GM12873 (cell line): ENCODE measurements around the gene PCDHGC5.

Experiments
- TF ChIP-seq, protein P1 (sequence below): IDR thresholded peaks from 2 replicates; pipeline ENCODE4 v1.5.1; 2012; ENCODE audit warnings: low read depth, mild to moderate bottlenecking, moderate library complexity, low read length, control low read depth; ENCODE audit not compliant: insufficient read depth; ENCODE audit errors: missing control alignments

The PCDHGC5 gene

DNA sequence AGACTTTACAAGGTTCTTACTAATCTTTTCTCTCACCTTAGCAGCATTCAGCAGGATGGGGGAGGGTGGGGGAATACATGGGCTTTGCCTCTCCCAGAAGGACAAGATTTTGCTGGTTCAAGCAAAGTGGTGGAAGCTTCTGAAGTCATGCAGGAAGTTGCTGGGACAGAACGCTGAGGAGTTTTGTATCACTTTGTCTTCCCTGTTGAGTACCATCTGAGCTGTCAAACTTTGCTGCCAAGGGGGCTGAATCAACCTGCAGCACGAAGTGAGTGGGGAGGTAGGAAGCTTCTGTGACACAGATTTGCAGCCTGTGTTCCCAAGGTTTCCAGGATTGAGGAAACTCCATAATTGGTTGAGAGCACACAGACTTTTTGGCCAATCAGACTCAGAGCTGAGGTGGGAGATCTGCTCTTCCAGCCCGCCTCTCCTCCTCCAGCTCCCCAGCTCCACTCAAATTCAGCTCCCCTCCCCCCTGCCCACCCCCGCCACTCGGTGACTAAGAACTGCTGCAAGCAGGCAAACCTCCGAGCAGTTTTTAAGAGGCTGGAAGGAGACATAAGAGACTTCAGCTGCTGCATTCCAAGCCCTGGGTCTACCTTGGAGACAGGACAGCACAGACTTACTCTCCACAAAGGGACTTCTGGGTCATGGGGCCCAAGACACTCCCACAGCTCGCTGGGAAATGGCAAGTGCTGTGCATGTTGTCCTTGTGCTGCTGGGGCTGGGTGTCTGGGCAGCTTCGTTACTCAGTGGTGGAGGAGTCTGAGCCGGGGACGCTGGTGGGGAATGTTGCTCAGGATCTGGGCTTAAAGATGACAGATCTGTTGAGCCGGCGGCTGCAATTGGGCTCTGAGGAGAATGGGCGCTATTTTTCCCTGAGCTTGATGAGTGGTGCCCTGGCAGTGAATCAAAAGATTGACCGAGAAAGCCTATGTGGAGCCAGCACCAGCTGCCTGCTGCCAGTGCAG is at the start of gene PCDHGC5:
Gene PCDHGC5, plus strand, starts transcription at position 491 of the 971 bp plus-strand sequence. Its CDS starts 160 bp downstream, at position 651.
- TF ChIP-seq, protein P1, sequence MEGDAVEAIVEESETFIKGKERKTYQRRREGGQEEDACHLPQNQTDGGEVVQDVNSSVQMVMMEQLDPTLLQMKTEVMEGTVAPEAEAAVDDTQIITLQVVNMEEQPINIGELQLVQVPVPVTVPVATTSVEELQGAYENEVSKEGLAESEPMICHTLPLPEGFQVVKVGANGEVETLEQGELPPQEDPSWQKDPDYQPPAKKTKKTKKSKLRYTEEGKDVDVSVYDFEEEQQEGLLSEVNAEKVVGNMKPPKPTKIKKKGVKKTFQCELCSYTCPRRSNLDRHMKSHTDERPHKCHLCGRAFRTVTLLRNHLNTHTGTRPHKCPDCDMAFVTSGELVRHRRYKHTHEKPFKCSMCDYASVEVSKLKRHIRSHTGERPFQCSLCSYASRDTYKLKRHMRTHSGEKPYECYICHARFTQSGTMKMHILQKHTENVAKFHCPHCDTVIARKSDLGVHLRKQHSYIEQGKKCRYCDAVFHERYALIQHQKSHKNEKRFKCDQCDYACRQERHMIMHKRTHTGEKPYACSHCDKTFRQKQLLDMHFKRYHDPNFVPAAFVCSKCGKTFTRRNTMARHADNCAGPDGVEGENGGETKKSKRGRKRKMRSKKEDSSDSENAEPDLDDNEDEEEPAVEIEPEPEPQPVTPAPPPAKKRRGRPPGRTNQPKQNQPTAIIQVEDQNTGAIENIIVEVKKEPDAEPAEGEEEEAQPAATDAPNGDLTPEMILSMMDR: no peak

DNA sequence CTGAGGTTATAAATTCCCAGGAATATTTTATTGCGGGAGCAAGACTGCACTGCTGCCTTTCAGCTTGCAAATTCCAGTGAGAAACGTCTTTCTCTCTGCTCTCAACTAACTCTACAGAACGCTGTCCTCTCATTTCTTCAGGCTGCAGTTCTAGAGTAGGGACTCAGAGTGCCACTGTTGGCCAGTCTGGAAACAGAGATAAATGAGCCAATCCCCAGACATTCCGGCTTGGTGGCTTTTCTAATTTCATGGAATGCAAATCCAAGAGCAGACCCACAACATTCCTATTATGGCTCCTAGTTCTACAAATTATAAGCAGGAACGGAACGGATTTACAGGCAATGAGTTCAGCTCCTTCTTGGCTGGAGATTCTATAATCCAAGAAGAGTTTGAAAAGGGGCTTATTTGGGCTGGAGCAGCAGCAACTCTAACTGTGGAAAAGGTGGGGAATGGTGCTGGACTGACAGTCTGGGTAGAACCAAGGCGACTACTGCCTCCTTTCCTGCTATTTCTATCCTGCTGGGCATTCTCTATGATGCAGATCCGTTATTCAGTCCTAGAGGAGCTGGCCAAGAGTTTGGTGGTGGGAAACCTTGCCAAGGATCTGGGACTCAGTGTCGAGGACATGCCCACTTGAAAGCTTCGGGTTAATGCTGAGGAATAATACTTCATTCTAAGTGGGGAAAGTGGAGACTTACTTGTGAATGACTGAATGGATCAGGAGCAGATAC is 49.3 kb upstream of the PCDHGC5 start:
- TF ChIP-seq, protein P1: no peak

DNA sequence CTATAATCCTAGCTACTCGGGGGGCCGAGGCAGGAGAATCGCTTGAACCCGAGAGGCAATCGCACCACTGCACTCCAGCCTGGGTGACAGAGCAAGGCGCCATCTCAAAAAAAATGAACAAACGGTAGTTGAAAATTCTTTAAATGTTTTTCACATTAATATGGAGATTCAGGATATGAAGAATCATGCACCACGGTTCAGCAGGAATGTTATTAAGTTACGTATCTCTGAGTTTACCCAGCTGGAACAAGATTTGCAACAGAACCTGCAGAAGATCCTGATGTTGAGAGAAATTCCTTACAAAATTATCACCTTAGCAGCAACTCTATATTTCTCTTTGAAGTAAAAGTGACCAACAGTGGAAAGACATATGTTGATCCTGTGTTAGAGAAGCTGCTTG is 48.5 kb upstream of the PCDHGC5 start:
- TF ChIP-seq, protein P1: no peak

DNA sequence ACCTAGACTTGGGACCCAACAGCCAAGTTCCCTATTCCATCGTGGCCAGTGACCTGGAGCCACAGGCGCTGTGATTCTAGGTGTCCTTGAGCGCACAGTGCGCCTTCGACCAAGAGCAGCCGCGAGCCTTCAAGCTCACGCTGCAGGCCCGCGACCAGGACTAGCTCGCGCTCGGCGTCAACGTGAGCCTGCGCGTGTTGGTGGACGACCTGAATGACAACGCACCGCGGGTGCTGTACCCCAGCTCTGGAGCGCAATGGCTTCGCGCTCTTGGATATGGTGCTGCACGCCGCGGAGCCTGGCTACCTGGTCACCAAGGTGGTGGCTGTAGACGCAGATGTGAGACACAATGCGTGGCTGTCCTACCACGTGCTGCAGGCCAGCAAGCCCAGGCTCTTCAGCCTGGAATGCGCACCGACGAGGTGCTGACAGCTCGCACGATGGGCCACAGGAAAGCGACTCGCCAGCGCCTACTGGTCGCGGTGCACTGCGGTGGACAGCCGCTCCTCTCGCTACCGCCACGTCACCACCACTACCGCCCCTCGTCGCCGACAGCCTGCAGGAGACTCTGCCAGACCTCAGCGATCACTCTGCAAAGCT is 47.2 kb upstream of the PCDHGC5 start:
- TF ChIP-seq, protein P1: no peak

DNA sequence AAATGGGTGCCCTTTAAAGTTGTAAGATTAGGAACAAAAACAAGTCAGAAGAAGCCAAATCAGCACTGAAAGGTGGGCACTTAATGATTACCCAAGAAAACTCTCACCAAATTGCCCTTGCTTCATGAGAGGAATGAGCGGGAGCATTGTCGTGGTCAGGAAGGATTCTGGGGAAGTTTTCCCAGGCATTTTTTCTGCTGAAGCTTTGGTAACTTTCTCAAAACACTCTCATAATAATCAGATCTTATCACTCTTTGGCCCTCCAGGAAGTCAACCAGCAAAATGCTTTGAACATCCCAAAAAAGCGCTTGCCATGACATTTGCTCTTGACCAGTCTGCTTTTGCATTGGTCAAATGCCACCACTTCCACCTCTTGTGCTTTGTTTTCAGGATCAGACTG is 23.5 kb upstream of the PCDHGC5 start:
- TF ChIP-seq, protein P1: no peak

DNA sequence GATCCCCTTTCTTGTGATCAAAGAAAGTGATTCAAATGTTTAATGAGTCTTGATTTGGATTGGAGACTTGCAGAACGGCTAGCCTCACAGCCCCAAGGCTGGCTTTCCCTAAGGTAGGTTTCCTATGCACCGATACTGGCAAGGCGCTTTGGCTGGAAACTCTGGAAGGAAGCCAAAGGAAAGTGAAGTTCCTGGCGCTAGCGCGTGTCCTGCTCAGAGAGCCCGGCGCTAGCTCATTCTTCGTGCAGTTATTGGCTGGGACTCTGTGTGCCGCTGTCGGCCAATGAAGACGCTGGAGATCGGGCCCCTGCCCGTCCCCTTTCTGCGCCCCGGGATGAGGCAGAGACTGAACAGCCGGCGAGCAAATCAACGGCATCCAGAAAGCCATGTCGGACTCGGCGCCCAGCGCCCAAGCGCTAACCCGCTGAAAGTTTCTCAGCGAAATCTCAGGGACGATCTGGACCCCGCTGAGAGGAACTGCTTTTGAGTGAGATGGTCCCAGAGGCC is 13.2 kb upstream of the PCDHGC5 start, which contains the start of gene PCDHGC3:
Gene PCDHGC3, plus strand, starts transcription at position 342 of the 507 bp plus-strand sequence. Its CDS starts 151 bp downstream, at position 493.
- TF ChIP-seq, protein P1: peak; percentile 66
